H9 (cell line): ENCODE results near the gene SCFD2. TPM values are rescaled to one million over a fixed set of nuclear protein-coding genes. Genes with fewer than 3 reads are reported as not detected.

Experiments used
- DNase-seq: peaks from one replicate; pipeline ENCODE4 v3.0.0-alpha.2; 2017
- H2AFZ ChIP-seq: one replicate; pipeline ENCODE4 v1.6.1; 2013; ENCODE audit warnings: mild to moderate bottlenecking, low read length, control low read depth, moderate library complexity
- H2AK5ac ChIP-seq: 2 replicates; pipeline ENCODE4 v1.6.1; 2013; ENCODE audit warnings: low read length, control low read depth, mixed read lengths; ENCODE audit not compliant: insufficient read length
- H2BK120ac ChIP-seq: one replicate; pipeline ENCODE4 v1.6.1; 2013; ENCODE audit warnings: low read depth, mild to moderate bottlenecking, low read length, control low read depth, inconsistent platforms; ENCODE audit not compliant: poor library complexity, severe bottlenecking
- H2BK12ac ChIP-seq: 2 replicates; pipeline ENCODE4 v1.6.1; 2013; ENCODE audit warnings: low read length, control low read depth, mixed read lengths, low read depth; ENCODE audit not compliant: insufficient read length
- H2BK15ac ChIP-seq: 2 replicates; pipeline ENCODE4 v1.6.1; 2013; ENCODE audit warnings: low read depth, low read length, control low read depth
- H2BK20ac ChIP-seq: one replicate; pipeline ENCODE4 v1.6.1; 2013; ENCODE audit warnings: low read depth, mild to moderate bottlenecking, low read length, control low read depth, inconsistent platforms; ENCODE audit not compliant: poor library complexity, severe bottlenecking
- H2BK5ac ChIP-seq: 2 replicates; pipeline ENCODE4 v1.6.1; 2013; ENCODE audit warnings: low read length, control low read depth, mixed read lengths; ENCODE audit not compliant: insufficient read length
- H3K14ac ChIP-seq: 2 replicates; pipeline ENCODE4 v1.6.1; 2013; ENCODE audit warnings: low read length, control low read depth; ENCODE audit not compliant: insufficient read depth
- H3K18ac ChIP-seq: 2 replicates; pipeline ENCODE4 v1.6.1; 2013; ENCODE audit warnings: low read depth, mild to moderate bottlenecking, mixed read lengths, low read length, control low read depth; ENCODE audit not compliant: insufficient read length
- H3K23ac ChIP-seq: 2 replicates; pipeline ENCODE4 v1.6.1; 2013; ENCODE audit warnings: low read length, control low read depth, mixed read lengths, low read depth; ENCODE audit not compliant: insufficient read length
- H3K23me2 ChIP-seq: 2 replicates; pipeline ENCODE4 v1.6.1; 2013; ENCODE audit warnings: low read depth, mild to moderate bottlenecking, mixed read lengths, low read length, control low read depth; ENCODE audit not compliant: insufficient read length, poor library complexity, severe bottlenecking
- H3K27ac ChIP-seq: 2 replicates; pipeline ENCODE4 v1.5.1; 2013; ENCODE audit warnings: low read length, control low read depth, mixed read lengths, low read depth; ENCODE audit not compliant: insufficient read length
- H3K27me3 ChIP-seq: 2 replicates; pipeline ENCODE4 v1.6.1; 2013; ENCODE audit warnings: low read length, control low read depth, inconsistent platforms; ENCODE audit not compliant: insufficient read depth
- H3K4ac ChIP-seq: 2 replicates; pipeline ENCODE4 v1.6.1; 2013; ENCODE audit warnings: low read depth, mild to moderate bottlenecking, control low read depth, inconsistent platforms, low read length, moderate library complexity
- H3K4me1 ChIP-seq: 2 replicates; pipeline ENCODE4 v1.6.1; 2013; ENCODE audit warnings: low read length, control low read depth, inconsistent platforms; ENCODE audit not compliant: insufficient read depth
- H3K4me2 ChIP-seq: 2 replicates; pipeline ENCODE4 v1.6.1; 2013; ENCODE audit warnings: low read length, control low read depth, mixed read lengths; ENCODE audit not compliant: insufficient read length, insufficient read depth
- H3K56ac ChIP-seq: 2 replicates; pipeline ENCODE4 v1.6.1; 2013; ENCODE audit warnings: low read depth, mild to moderate bottlenecking, mixed read lengths, low read length, control low read depth; ENCODE audit not compliant: insufficient read length
- H3K79me1 ChIP-seq: 2 replicates; pipeline ENCODE4 v1.6.1; 2013; ENCODE audit warnings: low read depth, mild to moderate bottlenecking, moderate library complexity, low read length, control low read depth, inconsistent platforms; ENCODE audit not compliant: insufficient read depth, poor library complexity, severe bottlenecking
- H3K79me2 ChIP-seq: 2 replicates; pipeline ENCODE4 v1.6.1; 2013; ENCODE audit warnings: low read length, control low read depth, inconsistent platforms; ENCODE audit not compliant: insufficient read depth
- H3K9ac ChIP-seq: 2 replicates; pipeline ENCODE4 v1.6.1; 2013; ENCODE audit warnings: low read length, control low read depth, mixed read lengths; ENCODE audit not compliant: insufficient read length; ENCODE audit errors: extremely low read depth
- H3K9me3 ChIP-seq: one replicate; pipeline ENCODE4 v1.6.1; 2013; ENCODE audit warnings: low read depth, low read length, inconsistent platforms; ENCODE audit not compliant: control insufficient read depth
- H3T11ph ChIP-seq: one replicate; pipeline ENCODE4 v1.6.1; 2013; ENCODE audit warnings: mild to moderate bottlenecking, low read length, control low read depth, inconsistent platforms
- H4K20me1 ChIP-seq: one replicate; pipeline ENCODE4 v1.6.1; 2013; ENCODE audit not compliant: control insufficient read depth, insufficient read length, insufficient read depth
- H4K5ac ChIP-seq: 2 replicates; pipeline ENCODE4 v1.6.1; 2013; ENCODE audit warnings: low read depth, mild to moderate bottlenecking, mixed read lengths, low read length, control low read depth; ENCODE audit not compliant: insufficient read length
- H4K8ac ChIP-seq: replicated peaks from 2 replicates; pipeline ENCODE4 v1.6.1; 2013; ENCODE audit warnings: low read length, control low read depth, mixed read lengths, low read depth; ENCODE audit not compliant: insufficient read length
- H4K91ac ChIP-seq: 2 replicates; pipeline ENCODE4 v1.6.1; 2013; ENCODE audit warnings: low read depth, mild to moderate bottlenecking, moderate library complexity, mixed read lengths, low read length, control low read depth; ENCODE audit not compliant: insufficient read length
- H3K27ac Mint-ChIP-seq, 3 experiments: 2 replicates in 2 of 3; 3 replicates in 1 of 3; pipeline ENCODE4 v1.8.0; 2020 to 2021; ENCODE audit warnings: mixed read lengths in 3 of 3, mild to moderate bottlenecking in 1 of 3, moderate library complexity in 1 of 3
- H3K27me3 Mint-ChIP-seq: 2 replicates; pipeline ENCODE4 v1.8.0; 2021; ENCODE audit warnings: low read depth, mild to moderate bottlenecking, moderate library complexity, mixed read lengths
- H3K36me3 Mint-ChIP-seq, 3 experiments: 2 replicates in 2 of 3; 3 replicates in 1 of 3; pipeline ENCODE4 v1.8.0; 2020 to 2021; ENCODE audit warnings: low read depth in 3 of 3, mixed read lengths in 3 of 3; ENCODE audit not compliant: insufficient read depth in 1 of 3
- H3K4me1 Mint-ChIP-seq, 2 experiments: 2 replicates each; pipeline ENCODE4 v1.8.0; 2020; ENCODE audit warnings: mixed read lengths in 2 of 2
- H3K4me3 Mint-ChIP-seq, 2 experiments: 2 replicates in 1 of 2; 3 replicates in 1 of 2; pipeline ENCODE4 v1.8.0; 2020 to 2021; ENCODE audit warnings: mild to moderate bottlenecking in 2 of 2, mixed read lengths in 2 of 2, moderate library complexity in 1 of 2
- H3K9me3 Mint-ChIP-seq, 2 experiments: 2 replicates in 1 of 2; 3 replicates in 1 of 2; pipeline ENCODE4 v1.8.0; 2020; ENCODE audit warnings: mild to moderate bottlenecking in 2 of 2, mixed read lengths in 2 of 2, moderate library complexity in 1 of 2
- CTCF ChIP-seq: fragments of 200-600 bp; sonication (generic); conservative IDR thresholded peaks from 3 replicates; pipeline ENCODE4 v1.8.0; 2021; ENCODE audit warnings: antibody characterized with exemption, mild to moderate bottlenecking
- WGBS: extraction: QIAGEN DNeasy Blood & Tissue Kit; methylation state at CpG from one replicate; pipeline ENCODE4 v1.1.7; 2013; ENCODE audit warnings: missing lambda C conversion rate, low lambda C conversion rate, mixed read lengths; ENCODE audit not compliant: insufficient read length; ENCODE audit errors: extremely low coverage; 5-methylcytosine and 5-hydroxymethylcytosine counted together
- total RNA-seq: library from RNA; stranded (reverse); gene quantifications from 2 replicates; pipeline ENCODE4 v1.2.1, GENCODE V29; 2021

Gene SCFD2
- total RNA-seq, 1 experiment from 2014 or later = 10.1 TPM

- Histone ChIP-seq H3K4me1 (no peaks in the 10 kb centered on the region), H4K8ac (no peak overlapping the region), H2AFZ (no peak overlapping the region), H2AK5ac (no peak overlapping the region), H4K91ac (no peak overlapping the region), H3K9ac (no peak overlapping the region), H3K23me2 (no peaks in the 10 kb centered on the region), H3K9me3 (no peaks in the 10 kb centered on the region), H3K27ac (no peak overlapping the region), H2BK20ac (no peak overlapping the region), H3K27me3 (no peaks in the 10 kb centered on the region), H2BK5ac (no peak overlapping the region), H2BK15ac (no peak overlapping the region), H3K4me2 (no peak overlapping the region), H3K79me2 (no peaks in the 10 kb centered on the region), H3K23ac (no peak overlapping the region), H3K14ac (no peak overlapping the region), H4K20me1 (no peaks in the 10 kb centered on the region), H3K4ac (no peak overlapping the region), H3T11ph (no peak overlapping the region), H2BK120ac (no peak overlapping the region), H2BK12ac (no peak overlapping the region), H3K56ac (no peak overlapping the region), H3K79me1 (no peaks in the 10 kb centered on the region), H4K5ac (no peak overlapping the region), H3K18ac (no peak overlapping the region)
- Mint-ChIP-seq H3K27me3 (no peaks in the 10 kb centered on the region; the same call in 1 of the 2 replicates), H3K4me1 (peaks cover 6 to 9% of the 10 kb centered on the region in 2 experiments), H3K27ac (peak overlapping the region in 1 of 3 experiments; percentile 36; a peak in 1 of 7 replicates), H3K4me3 (no peak overlapping the region), H3K36me3 (no peaks in the 10 kb centered on the region; a peak in 1 of 7 replicates), H3K9me3 (peaks cover 0 to 8% of the 10 kb centered on the region in 2 experiments; a peak in 1 of 5 replicates)
- TF ChIP-seq CTCF = no peak
- WGBS = no CpG with 5 or more reads among the region's 6 CpGs
- DNase-seq = no peak
Measured at GRCh38 chr4:53105313-53105712, 260.5 kb downstream of the SCFD2 start.
